Suprapubic skin (tissue), 3 donors: ENCODE results near the gene SLFN13.

Source experiments
- CTCF ChIP-seq, 2 donors: fragments of 200-600 bp in 1 of 2; fragments of 450-650 bp in 1 of 2; sonication (generic) in 1 of 2; IDR thresholded peaks; one replicate each; pipeline ENCODE4 v1.5.1; 2016 to 2019; ENCODE audit warnings: antibody characterized with exemption in 2 of 2, mild to moderate bottlenecking in 1 of 2, moderate library complexity in 1 of 2
- EP300 ChIP-seq: sonication (generic); formaldehyde crosslinking; IDR thresholded peaks from one replicate; pipeline ENCODE4 v1.6.1; 2017; ENCODE audit warnings: antibody characterized with exemption
- POLR2A ChIP-seq, 2 donors: fragments of 450-650 bp; IDR thresholded peaks; one replicate each; pipeline ENCODE4 v1.6.1; 2017; ENCODE audit warnings: antibody characterized with exemption in 2 of 2, mild to moderate bottlenecking in 2 of 2, moderate library complexity in 2 of 2

- no peak for TF ChIP-seq CTCF (IDR thresholded peaks at IDR 0.05)
- TF ChIP-seq EP300, result no peak
- TF ChIP-seq POLR2A (IDR thresholded peaks at IDR 0.05), result no peak
Measured at GRCh38 chr17:35438433-35438832, 10.1 kb downstream of the SLFN13 start.
